WTC11 (cell line): ENCODE measurements around the gene MTA1. TPM values are rescaled to one million over a fixed set of nuclear protein-coding genes. Genes with fewer than 3 reads are reported as not detected.
A peak's percentile ranks its signal among the peaks of the same experiment; 100 is the strongest.

Experiments used
- ATAC-seq: fragments of 200-7000 bp; cut with Tn5 transposase; 2 replicates; pipeline ENCODE4 v1.10.0; 2021; ENCODE audit warnings: mild to moderate bottlenecking, moderate library complexity
- CTCF ChIA-PET: fragments of 300-600 bp; sonication (Branson Sonifier 250); formaldehyde crosslinking; loops from one replicate; lab custom pipeline; 2021; ENCODE audit warnings: antibody characterized with exemption; lab: Charles Lee
- POLR2A ChIA-PET: fragments of 350-600 bp; sonication (Branson Sonifier 250); formaldehyde crosslinking; loops from one replicate; lab custom pipeline; 2021; ENCODE audit warnings: antibody characterized with exemption; lab: Charles Lee
- DNase-seq: peaks from one replicate; pipeline ENCODE4 v3.0.0; 2021; ENCODE audit warnings: low spot score
- H3K27ac Mint-ChIP-seq: 2 replicates; pipeline ENCODE4 v1.8.0; 2021; ENCODE audit warnings: mixed read lengths
- H3K27me3 Mint-ChIP-seq: 2 replicates; pipeline ENCODE4 v1.8.0; 2021; ENCODE audit warnings: low read depth, mild to moderate bottlenecking, moderate library complexity, mixed read lengths
- H3K36me3 Mint-ChIP-seq: 2 replicates; pipeline ENCODE4 v1.8.0; 2021; ENCODE audit warnings: mixed read lengths
- H3K4me1 Mint-ChIP-seq: 2 replicates; pipeline ENCODE4 v1.8.0; 2022; ENCODE audit warnings: mixed read lengths
- H3K4me3 Mint-ChIP-seq: 2 replicates; pipeline ENCODE4 v1.8.0; 2021; ENCODE audit warnings: mild to moderate bottlenecking, moderate library complexity, mixed read lengths
- H3K9me3 Mint-ChIP-seq: 2 replicates; pipeline ENCODE4 v1.8.0; 2021; ENCODE audit warnings: mixed read lengths
- ATF1 ChIP-seq: sonication (generic); formaldehyde crosslinking; IDR thresholded peaks from 2 replicates; pipeline ENCODE4 v1.8.1; 2023; ENCODE audit warnings: mild to moderate bottlenecking, moderate library complexity, missing genetic modification reagents
- ATF3 ChIP-seq: sonication (generic); formaldehyde crosslinking; conservative IDR thresholded peaks from 2 replicates; pipeline ENCODE4 v1.8.1; 2022; ENCODE audit warnings: mild to moderate bottlenecking, missing genetic modification reagents
- CBFB ChIP-seq: sonication (generic); formaldehyde crosslinking; IDR thresholded peaks from 2 replicates; pipeline ENCODE4 v1.8.1; 2022; ENCODE audit warnings: mild to moderate bottlenecking, low read depth, missing genetic modification reagents
- CREB1 ChIP-seq: sonication (generic); formaldehyde crosslinking; IDR thresholded peaks from 2 replicates; pipeline ENCODE4 v1.8.0; 2023; ENCODE audit warnings: mild to moderate bottlenecking, missing genetic modification reagents
- CTCF ChIP-seq: fragments of 200-600 bp; IDR thresholded peaks from 2 replicates; pipeline ENCODE4 v1.8.0; 2022; ENCODE audit warnings: antibody characterized with exemption
- ERG ChIP-seq: fragments of 250-450 bp; sonication (Bioruptor Pico); IDR thresholded peaks from 2 replicates; pipeline ENCODE4 v1.8.0; 2021; ENCODE audit warnings: mild to moderate bottlenecking
- ETV6 ChIP-seq: sonication (generic); formaldehyde crosslinking; IDR thresholded peaks from 2 replicates; pipeline ENCODE4 v1.8.1; 2022; ENCODE audit warnings: mild to moderate bottlenecking, missing genetic modification reagents
- GABPB1 ChIP-seq: sonication (generic); formaldehyde crosslinking; IDR thresholded peaks from 2 replicates; pipeline ENCODE4 v1.8.1; 2023; ENCODE audit warnings: mild to moderate bottlenecking, missing genetic modification reagents
- HMGA2 ChIP-seq: fragments of 250-450 bp; sonication (Bioruptor Pico); IDR thresholded peaks from 2 replicates; pipeline ENCODE4 v1.4.0; 2021; ENCODE audit warnings: mild to moderate bottlenecking, moderate library complexity
- MAX ChIP-seq: sonication (generic); formaldehyde crosslinking; IDR thresholded peaks from 2 replicates; pipeline ENCODE4 v1.8.0; 2022; ENCODE audit warnings: mild to moderate bottlenecking, missing genetic modification reagents
- RORB ChIP-seq: fragments of 250-450 bp; sonication (Bioruptor Pico); IDR thresholded peaks from 2 replicates; pipeline ENCODE4 v1.9.0; 2021; ENCODE audit warnings: mild to moderate bottlenecking
- TEAD1 ChIP-seq: sonication (generic); formaldehyde crosslinking; IDR thresholded peaks from 2 replicates; pipeline ENCODE4 v1.8.0; 2022; ENCODE audit warnings: mild to moderate bottlenecking, missing genetic modification reagents
- ZNF138 ChIP-seq: sonication (generic); formaldehyde crosslinking; conservative IDR thresholded peaks from 2 replicates; pipeline ENCODE4 v1.8.1; 2022; ENCODE audit warnings: mild to moderate bottlenecking, moderate library complexity, missing genetic modification reagents
- ZNF423 ChIP-seq: fragments of 250-450 bp; sonication (Bioruptor Pico); IDR thresholded peaks from 2 replicates; pipeline ENCODE4 v2.1.2; 2022; ENCODE audit warnings: mild to moderate bottlenecking, moderate library complexity
- total RNA-seq: library from RNA; stranded (reverse); gene quantifications from 3 replicates; pipeline ENCODE4 v1.2.3, GENCODE V29; 2021
- TF ChIP-seq, protein P1 (sequence below): sonication (generic); formaldehyde crosslinking; IDR thresholded peaks from 2 replicates; pipeline ENCODE4 v1.8.1; 2022; ENCODE audit warnings: mild to moderate bottlenecking, missing genetic modification reagents, moderate library complexity, borderline replicate concordance
- TF ChIP-seq, protein P2 (sequence below): sonication (generic); formaldehyde crosslinking; IDR thresholded peaks from 2 replicates; pipeline ENCODE4 v1.8.1; 2023; ENCODE audit warnings: mild to moderate bottlenecking, missing genetic modification reagents, moderate library complexity
- TF ChIP-seq, protein P3 (sequence below): sonication (generic); formaldehyde crosslinking; IDR thresholded peaks from 2 replicates; pipeline ENCODE4 v1.8.0; 2023; ENCODE audit warnings: missing genetic modification reagents, mild to moderate bottlenecking, borderline replicate concordance
- TF ChIP-seq, protein P4 (sequence below): fragments of 250-450 bp; sonication (Bioruptor Pico); IDR thresholded peaks from 2 replicates; pipeline ENCODE4 v1.9.0; 2021; ENCODE audit warnings: mild to moderate bottlenecking

The MTA1 gene
- total RNA-seq, 1 experiment from 2014 or later: 279 TPM

DNA sequence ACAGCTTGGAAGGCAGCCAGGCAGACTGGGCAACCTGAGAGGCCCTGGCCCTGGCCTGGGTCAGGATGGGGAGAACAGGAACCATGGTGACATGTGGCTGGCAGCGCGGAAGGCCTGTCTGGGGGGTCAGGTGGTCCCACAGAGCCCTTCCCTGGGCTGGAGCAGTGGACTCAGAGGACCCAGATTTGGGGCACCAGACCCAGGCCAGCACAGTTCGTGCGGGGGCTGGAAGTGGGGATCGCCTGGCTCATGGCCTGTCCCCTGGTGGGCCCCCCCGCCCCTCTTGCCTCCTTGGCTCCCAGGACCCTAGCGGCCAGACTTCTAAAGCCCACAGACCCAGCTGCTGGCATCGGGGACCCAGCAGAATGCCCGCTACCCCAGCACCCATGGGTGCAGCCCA lies 21.4 kb downstream of the MTA1 start (continued):
- TF ChIP-seq CREB1: no peak
- TF ChIP-seq, protein P1, sequence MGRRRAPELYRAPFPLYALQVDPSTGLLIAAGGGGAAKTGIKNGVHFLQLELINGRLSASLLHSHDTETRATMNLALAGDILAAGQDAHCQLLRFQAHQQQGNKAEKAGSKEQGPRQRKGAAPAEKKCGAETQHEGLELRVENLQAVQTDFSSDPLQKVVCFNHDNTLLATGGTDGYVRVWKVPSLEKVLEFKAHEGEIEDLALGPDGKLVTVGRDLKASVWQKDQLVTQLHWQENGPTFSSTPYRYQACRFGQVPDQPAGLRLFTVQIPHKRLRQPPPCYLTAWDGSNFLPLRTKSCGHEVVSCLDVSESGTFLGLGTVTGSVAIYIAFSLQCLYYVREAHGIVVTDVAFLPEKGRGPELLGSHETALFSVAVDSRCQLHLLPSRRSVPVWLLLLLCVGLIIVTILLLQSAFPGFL (CRISPR knock-in tag): no peak

DNA sequence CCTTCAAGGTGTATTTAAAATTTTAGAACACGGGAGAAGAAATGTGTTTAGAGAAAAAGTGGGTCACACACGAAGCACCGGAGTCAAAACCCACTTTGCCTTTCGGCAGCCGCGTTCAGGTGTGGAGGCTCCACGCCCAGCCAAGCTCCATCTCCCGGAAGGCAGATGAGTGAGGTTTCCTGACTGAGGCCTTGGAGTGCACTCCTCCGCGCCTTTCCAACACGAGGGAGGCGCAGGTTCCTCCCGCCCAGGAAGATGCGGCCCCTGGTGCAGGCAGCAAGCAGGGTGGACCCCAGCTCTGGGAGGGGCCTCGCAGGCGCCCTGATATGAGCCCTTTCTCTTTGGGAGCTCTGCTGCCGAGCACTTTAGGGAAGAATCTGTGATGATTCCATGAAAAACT lies 22.5 kb downstream of the MTA1 start:
- Mint-ChIP-seq H3K9me3 (no peaks in the 10 kb centered on the region), H3K4me1 (no peaks in the 10 kb centered on the region), H3K36me3 (peaks cover 17% of the 10 kb centered on the region), H3K4me3 (no peak overlapping the region), H3K27ac (peak overlapping the region; percentile 55; the same call in 1 of the 2 replicates), H3K27me3 (no peaks in the 10 kb centered on the region)
- ATAC-seq (no peak), DNase-seq (no peak)
- TF ChIP-seq HMGA2 (CRISPR knock-in tag) (no peak), ATF1 (no peak), ERG (CRISPR knock-in tag) (no peak), CTCF (no peak), GABPB1 (CRISPR knock-in tag) (no peak), MAX (CRISPR knock-in tag) (no peak), ZNF138 (CRISPR knock-in tag) (no peak), ZNF423 (CRISPR knock-in tag) (no peak), RORB (CRISPR knock-in tag) (no peak)
- TF ChIP-seq, protein P2, sequence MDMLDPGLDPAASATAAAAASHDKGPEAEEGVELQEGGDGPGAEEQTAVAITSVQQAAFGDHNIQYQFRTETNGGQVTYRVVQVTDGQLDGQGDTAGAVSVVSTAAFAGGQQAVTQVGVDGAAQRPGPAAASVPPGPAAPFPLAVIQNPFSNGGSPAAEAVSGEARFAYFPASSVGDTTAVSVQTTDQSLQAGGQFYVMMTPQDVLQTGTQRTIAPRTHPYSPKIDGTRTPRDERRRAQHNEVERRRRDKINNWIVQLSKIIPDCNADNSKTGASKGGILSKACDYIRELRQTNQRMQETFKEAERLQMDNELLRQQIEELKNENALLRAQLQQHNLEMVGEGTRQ: no peak
- POLR2A ChIA-PET: no interaction called here
- CTCF ChIA-PET: no interaction called here

DNA sequence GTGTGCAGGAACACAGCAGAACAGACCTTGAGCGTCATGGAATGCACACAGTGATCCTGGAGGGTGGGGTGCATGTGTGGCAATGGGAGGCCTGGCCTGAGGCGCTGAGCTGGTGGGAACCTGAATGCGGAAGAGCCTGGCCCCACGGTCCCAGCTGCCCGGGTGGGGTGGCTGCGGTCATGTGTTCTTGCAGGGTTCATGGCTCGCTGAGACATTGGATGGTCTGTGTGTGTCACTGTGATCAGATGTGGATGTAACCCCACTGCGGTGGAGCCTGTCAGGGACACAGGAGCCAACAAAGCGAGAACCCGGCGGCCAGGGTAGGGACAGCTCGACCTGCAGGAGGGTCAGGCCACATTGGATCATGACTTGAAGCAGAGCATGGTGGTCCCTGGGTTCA lies 23.2 kb downstream of the MTA1 start:
- TF ChIP-seq ATF3 (CRISPR knock-in tag) (no peak), TEAD1 (no peak), CBFB (CRISPR knock-in tag) (no peak), ETV6 (CRISPR knock-in tag) (no peak)
- TF ChIP-seq, protein P3, sequence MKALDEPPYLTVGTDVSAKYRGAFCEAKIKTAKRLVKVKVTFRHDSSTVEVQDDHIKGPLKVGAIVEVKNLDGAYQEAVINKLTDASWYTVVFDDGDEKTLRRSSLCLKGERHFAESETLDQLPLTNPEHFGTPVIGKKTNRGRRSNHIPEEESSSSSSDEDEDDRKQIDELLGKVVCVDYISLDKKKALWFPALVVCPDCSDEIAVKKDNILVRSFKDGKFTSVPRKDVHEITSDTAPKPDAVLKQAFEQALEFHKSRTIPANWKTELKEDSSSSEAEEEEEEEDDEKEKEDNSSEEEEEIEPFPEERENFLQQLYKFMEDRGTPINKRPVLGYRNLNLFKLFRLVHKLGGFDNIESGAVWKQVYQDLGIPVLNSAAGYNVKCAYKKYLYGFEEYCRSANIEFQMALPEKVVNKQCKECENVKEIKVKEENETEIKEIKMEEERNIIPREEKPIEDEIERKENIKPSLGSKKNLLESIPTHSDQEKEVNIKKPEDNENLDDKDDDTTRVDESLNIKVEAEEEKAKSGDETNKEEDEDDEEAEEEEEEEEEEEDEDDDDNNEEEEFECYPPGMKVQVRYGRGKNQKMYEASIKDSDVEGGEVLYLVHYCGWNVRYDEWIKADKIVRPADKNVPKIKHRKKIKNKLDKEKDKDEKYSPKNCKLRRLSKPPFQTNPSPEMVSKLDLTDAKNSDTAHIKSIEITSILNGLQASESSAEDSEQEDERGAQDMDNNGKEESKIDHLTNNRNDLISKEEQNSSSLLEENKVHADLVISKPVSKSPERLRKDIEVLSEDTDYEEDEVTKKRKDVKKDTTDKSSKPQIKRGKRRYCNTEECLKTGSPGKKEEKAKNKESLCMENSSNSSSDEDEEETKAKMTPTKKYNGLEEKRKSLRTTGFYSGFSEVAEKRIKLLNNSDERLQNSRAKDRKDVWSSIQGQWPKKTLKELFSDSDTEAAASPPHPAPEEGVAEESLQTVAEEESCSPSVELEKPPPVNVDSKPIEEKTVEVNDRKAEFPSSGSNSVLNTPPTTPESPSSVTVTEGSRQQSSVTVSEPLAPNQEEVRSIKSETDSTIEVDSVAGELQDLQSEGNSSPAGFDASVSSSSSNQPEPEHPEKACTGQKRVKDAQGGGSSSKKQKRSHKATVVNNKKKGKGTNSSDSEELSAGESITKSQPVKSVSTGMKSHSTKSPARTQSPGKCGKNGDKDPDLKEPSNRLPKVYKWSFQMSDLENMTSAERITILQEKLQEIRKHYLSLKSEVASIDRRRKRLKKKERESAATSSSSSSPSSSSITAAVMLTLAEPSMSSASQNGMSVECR (CRISPR knock-in tag): no peak
- TF ChIP-seq, protein P4, sequence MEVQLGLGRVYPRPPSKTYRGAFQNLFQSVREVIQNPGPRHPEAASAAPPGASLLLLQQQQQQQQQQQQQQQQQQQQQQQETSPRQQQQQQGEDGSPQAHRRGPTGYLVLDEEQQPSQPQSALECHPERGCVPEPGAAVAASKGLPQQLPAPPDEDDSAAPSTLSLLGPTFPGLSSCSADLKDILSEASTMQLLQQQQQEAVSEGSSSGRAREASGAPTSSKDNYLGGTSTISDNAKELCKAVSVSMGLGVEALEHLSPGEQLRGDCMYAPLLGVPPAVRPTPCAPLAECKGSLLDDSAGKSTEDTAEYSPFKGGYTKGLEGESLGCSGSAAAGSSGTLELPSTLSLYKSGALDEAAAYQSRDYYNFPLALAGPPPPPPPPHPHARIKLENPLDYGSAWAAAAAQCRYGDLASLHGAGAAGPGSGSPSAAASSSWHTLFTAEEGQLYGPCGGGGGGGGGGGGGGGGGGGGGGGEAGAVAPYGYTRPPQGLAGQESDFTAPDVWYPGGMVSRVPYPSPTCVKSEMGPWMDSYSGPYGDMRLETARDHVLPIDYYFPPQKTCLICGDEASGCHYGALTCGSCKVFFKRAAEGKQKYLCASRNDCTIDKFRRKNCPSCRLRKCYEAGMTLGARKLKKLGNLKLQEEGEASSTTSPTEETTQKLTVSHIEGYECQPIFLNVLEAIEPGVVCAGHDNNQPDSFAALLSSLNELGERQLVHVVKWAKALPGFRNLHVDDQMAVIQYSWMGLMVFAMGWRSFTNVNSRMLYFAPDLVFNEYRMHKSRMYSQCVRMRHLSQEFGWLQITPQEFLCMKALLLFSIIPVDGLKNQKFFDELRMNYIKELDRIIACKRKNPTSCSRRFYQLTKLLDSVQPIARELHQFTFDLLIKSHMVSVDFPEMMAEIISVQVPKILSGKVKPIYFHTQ (CRISPR knock-in tag): no peak
- Mint-ChIP-seq H3K9me3 (no peaks in the 10 kb centered on the region), H3K36me3 (peaks cover 17% of the 10 kb centered on the region), H3K27me3 (no peaks in the 10 kb centered on the region), H3K4me3 (no peak overlapping the region), H3K4me1 (no peaks in the 10 kb centered on the region), H3K27ac (no peak overlapping the region)
- ChIA-PET POLR2A (no interaction called here), CTCF (no interaction called here)
- ATAC-seq: no peak
- DNase-seq: no peak
